ENCODE measurements around the gene EPHB4. TPM values are rescaled to one million over a fixed set of nuclear protein-coding genes. Genes with fewer than 3 reads are reported as not detected.

The EPHB4 gene
- total RNA-seq, 2 donors from 2014 or later, result 106 to 117 TPM

DNA sequence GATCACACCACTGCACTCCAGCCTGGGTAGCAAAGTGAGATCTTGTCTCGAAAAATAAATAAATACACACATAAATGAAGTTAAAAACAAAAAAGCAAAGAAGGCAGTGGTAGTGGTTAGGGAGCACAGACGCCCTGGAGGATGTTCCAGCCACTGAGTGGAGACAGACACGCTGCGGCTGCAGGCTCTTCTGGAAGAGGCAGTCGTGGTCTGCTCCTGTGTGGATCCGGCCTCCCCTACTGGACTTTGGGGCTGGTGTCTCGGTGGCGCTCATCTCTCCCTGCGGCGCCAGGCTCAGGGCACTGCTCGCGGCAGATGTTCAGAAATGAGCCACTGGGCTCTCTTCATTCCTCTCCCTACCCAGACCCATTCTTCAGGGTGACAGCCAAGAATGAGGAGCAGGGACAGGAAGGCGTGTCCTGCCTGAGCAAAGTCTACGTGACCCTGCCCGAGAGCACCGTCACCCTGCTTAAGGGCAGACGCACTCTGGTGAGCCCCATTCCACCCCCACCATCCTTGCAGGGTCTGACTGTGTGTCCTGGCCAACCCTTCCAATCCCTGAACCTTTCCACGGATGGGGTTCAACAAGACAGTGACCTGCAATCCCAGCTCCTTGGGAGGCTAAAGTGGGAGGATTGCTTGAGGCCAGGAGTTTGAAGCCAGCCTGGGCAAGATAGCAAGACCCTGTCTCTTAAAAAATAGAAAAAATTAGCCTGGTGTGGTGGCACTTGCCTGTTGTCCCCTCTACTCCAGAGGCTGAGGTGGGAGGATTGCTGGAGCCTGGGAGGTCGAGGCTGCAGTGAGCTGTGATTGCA, 67.8 kb downstream of the EPHB4 start:
- Mint-ChIP-seq H3K4me3 (no peak overlapping the region), H3K27me3 (ENCODE audit: insufficient read depth) (peaks cover 1% of the 10 kb centered on the region), H3K9me3 (no peaks in the 10 kb centered on the region), H3K36me3 (ENCODE audit: low read depth) (no peaks in the 10 kb centered on the region), H3K4me1 (no peaks in the 10 kb centered on the region), H3K27ac (no peak overlapping the region)
- H3K27ac ChIP-seq (ENCODE audit: low read depth, low read length), result no peak overlapping the region
- H3K9ac ChIP-seq (ENCODE audit: extremely low read depth, low read length, poor library complexity, severe bottlenecking), result no peak overlapping the region
- no peak overlapping the region for H3K4me3 ChIP-seq (ENCODE audit: low read length)
- TF ChIP-seq, protein P1, sequence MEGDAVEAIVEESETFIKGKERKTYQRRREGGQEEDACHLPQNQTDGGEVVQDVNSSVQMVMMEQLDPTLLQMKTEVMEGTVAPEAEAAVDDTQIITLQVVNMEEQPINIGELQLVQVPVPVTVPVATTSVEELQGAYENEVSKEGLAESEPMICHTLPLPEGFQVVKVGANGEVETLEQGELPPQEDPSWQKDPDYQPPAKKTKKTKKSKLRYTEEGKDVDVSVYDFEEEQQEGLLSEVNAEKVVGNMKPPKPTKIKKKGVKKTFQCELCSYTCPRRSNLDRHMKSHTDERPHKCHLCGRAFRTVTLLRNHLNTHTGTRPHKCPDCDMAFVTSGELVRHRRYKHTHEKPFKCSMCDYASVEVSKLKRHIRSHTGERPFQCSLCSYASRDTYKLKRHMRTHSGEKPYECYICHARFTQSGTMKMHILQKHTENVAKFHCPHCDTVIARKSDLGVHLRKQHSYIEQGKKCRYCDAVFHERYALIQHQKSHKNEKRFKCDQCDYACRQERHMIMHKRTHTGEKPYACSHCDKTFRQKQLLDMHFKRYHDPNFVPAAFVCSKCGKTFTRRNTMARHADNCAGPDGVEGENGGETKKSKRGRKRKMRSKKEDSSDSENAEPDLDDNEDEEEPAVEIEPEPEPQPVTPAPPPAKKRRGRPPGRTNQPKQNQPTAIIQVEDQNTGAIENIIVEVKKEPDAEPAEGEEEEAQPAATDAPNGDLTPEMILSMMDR (conservative IDR thresholded peaks at IDR 0.05), result no peak
- no peaks in the 10 kb centered on the region for H3K9me3 ChIP-seq (ENCODE audit: control insufficient read depth, low read length)
- no peaks in the 10 kb centered on the region for H3K4me1 ChIP-seq (ENCODE audit: control insufficient read depth, insufficient read depth, low read length)
- H3K27me3 ChIP-seq (ENCODE audit: control insufficient read depth, insufficient read depth, low read length, poor library complexity, severe bottlenecking), result no peaks in the 10 kb centered on the region
- no peak for DNase-seq
- no peaks in the 10 kb centered on the region for H3K36me3 ChIP-seq (ENCODE audit: control insufficient read depth, insufficient read depth, low read length)
- 85 to 88% methylated on average over 13 to 18 of the region's 19 CpGs for WGBS, 2 experiments (ENCODE audit: insufficient coverage in 1 of 2, insufficient read length in 1 of 2)

DNA sequence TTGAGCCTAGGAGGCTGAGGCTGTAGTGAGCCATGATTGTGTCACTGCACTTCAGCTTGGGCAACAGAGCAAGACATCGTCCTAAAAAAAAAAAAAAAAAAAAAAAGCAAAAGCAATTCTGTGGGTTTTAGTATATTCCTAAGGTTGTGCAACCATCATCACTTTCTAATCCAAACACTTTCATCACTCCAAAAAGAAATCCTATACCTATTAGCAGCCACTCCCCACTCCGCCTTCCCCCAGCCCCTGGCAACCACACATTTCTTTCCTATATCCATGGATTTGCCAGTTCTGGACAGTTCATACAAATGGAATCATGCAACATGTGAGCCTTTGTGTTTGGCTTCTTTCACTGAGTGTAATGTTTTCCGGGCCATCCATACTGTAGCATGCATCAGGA, 73.6 kb downstream of the EPHB4 start:
- H3K27ac Mint-ChIP-seq, result no peak overlapping the region
- H3K9me3 Mint-ChIP-seq, result no peaks in the 10 kb centered on the region
- WGBS, 2 experiments (ENCODE audit: insufficient coverage in 1 of 2, insufficient read length in 1 of 2), result 92 to 100% methylated on average over 2 of the region's 3 CpGs

DNA sequence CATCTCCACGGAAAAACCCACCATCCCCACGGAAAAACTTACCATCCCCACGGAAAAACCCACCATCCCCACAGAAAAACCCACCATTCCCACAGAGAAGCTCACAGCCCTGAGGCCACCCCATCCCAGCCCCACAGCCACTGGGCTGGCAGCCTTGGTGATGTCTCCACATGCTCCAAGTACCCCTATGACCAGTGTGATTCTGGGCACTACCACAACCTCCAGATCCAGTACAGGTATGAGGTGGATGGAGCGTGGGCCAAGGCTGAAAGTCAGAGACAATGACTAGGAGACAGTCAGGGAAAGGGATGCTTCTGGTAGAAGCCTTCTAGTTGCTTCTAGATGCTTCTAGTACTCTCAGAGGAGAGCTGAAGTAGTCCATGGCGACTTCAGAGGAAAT, 74.3 kb downstream of the EPHB4 start:
- Histone ChIP-seq H3K4me1 (ENCODE audit: control insufficient read depth, insufficient read depth, low read length) (no peaks in the 10 kb centered on the region), H3K36me3 (ENCODE audit: control insufficient read depth, insufficient read depth, low read length) (no peaks in the 10 kb centered on the region), H3K27ac (ENCODE audit: low read depth, low read length) (no peak overlapping the region), H3K27me3 (ENCODE audit: control insufficient read depth, insufficient read depth, low read length, poor library complexity, severe bottlenecking) (peaks cover 8% of the 10 kb centered on the region), H3K9ac (ENCODE audit: extremely low read depth, low read length, poor library complexity, severe bottlenecking) (no peak overlapping the region), H3K4me3 (ENCODE audit: low read length) (no peak overlapping the region), H3K9me3 (ENCODE audit: control insufficient read depth, low read length) (no peaks in the 10 kb centered on the region)
- DNase-seq, result no peak
- Mint-ChIP-seq H3K9me3 (no peaks in the 10 kb centered on the region), H3K27me3 (ENCODE audit: insufficient read depth) (peaks cover 17% of the 10 kb centered on the region), H3K4me3 (no peak overlapping the region), H3K4me1 (peaks cover 4% of the 10 kb centered on the region), H3K27ac (no peak overlapping the region), H3K36me3 (ENCODE audit: low read depth) (no peaks in the 10 kb centered on the region)
- WGBS, 2 experiments (ENCODE audit: insufficient coverage in 1 of 2, insufficient read length in 1 of 2), result 78 to 85% methylated on average over 4 to 5 of the region's 5 CpGs
- TF ChIP-seq, protein P1 (conservative IDR thresholded peaks at IDR 0.05), result no peak

More for the DNA sequence above, 73.6 kb downstream of the EPHB4 start:
- no peak overlapping the region for H3K4me3 ChIP-seq (ENCODE audit: low read length)
- no peak overlapping the region for H3K9ac ChIP-seq (ENCODE audit: extremely low read depth, low read length, poor library complexity, severe bottlenecking)
- TF ChIP-seq, protein P1 (conservative IDR thresholded peaks at IDR 0.05), result no peak
- DNase-seq, result no peak
- Mint-ChIP-seq H3K27me3 (ENCODE audit: insufficient read depth) (peaks cover 17% of the 10 kb centered on the region), H3K4me1 (peaks cover 4% of the 10 kb centered on the region), H3K36me3 (ENCODE audit: low read depth) (no peaks in the 10 kb centered on the region), H3K4me3 (no peak overlapping the region)
- H3K27ac ChIP-seq (ENCODE audit: low read depth, low read length), result no peak overlapping the region
- H3K9me3 ChIP-seq (ENCODE audit: control insufficient read depth, low read length), result no peaks in the 10 kb centered on the region
- H3K36me3 ChIP-seq (ENCODE audit: control insufficient read depth, insufficient read depth, low read length), result no peaks in the 10 kb centered on the region
- H3K27me3 ChIP-seq (ENCODE audit: control insufficient read depth, insufficient read depth, low read length, poor library complexity, severe bottlenecking), result peaks cover 8% of the 10 kb centered on the region
- H3K4me1 ChIP-seq (ENCODE audit: control insufficient read depth, insufficient read depth, low read length), result no peaks in the 10 kb centered on the region

Small RNA genes lying within 50 kb of the gene (microRNA-seq; reads per million reads assigned to microRNA genes)
- gene MIR6875 (ENCODE audit: borderline microRNAs expressed), result not detected

Other genes starting within 250 kb of the EPHB4 start
- 10 to 100 TPM; 49.4 to 56.0 TPM for gene LRCH4, start 241.4 kb downstream of the EPHB4 start, total RNA-seq
- gene FBXO24, start 241.2 kb downstream of the EPHB4 start, total RNA-seq, result 1 to 10 TPM; 1.3 to 3.0 TPM
- gene PCOLCE, start 225.2 kb downstream of the EPHB4 start, total RNA-seq, result 10 to 100 TPM; 17.5 to 37.7 TPM
- gene MOSPD3, start 215.0 kb downstream of the EPHB4 start, total RNA-seq, result 10 to 100 TPM; 19.8 to 25.5 TPM
- 1 to 10 TPM; 1.4 to 2.1 TPM for gene TFR2, start 186.0 kb downstream of the EPHB4 start, total RNA-seq
- not detected for gene ACTL6B, start 171.1 kb downstream of the EPHB4 start, total RNA-seq
- 100 to 1,000 TPM; 197 to 230 TPM for gene GNB2, start 153.8 kb downstream of the EPHB4 start, total RNA-seq
- 100 to 1,000 TPM in 1 of 2 donors, 10 to 100 TPM in 1; 90.0 to 101 TPM for gene GIGYF1, start 133.3 kb downstream of the EPHB4 start, total RNA-seq
- 10 to 100 TPM; 51.7 to 59.2 TPM for gene POP7, start 121.4 kb downstream of the EPHB4 start, total RNA-seq
- gene EPO, start 107.1 kb downstream of the EPHB4 start, total RNA-seq, result under 1 TPM in 1 of 2 donors, not detected in 1; 0.33 TPM
- not detected for gene ZAN, start 93.9 kb downstream of the EPHB4 start, total RNA-seq
- gene SLC12A9, start 25.2 kb upstream of the EPHB4 start, total RNA-seq, result 10 to 100 TPM; 22.5 to 35.1 TPM
- 100 to 1,000 TPM; 107 to 114 TPM for gene TRIP6, start 39.9 kb upstream of the EPHB4 start, total RNA-seq
- 100 to 1,000 TPM; 186 to 236 TPM for gene SRRT, start 47.6 kb upstream of the EPHB4 start, total RNA-seq
- 1 to 10 TPM; 3.7 to 4.0 TPM for gene UFSP1, start 62.2 kb upstream of the EPHB4 start, total RNA-seq
- 10 to 100 TPM in 1 of 2 donors, 1 to 10 TPM in 1; 2.6 to 13.7 TPM for gene ACHE, start 68.4 kb upstream of the EPHB4 start, total RNA-seq
- gene MUC3A, start 122.0 kb upstream of the EPHB4 start, total RNA-seq, result 10 to 100 TPM in 1 of 2 donors, 1 to 10 TPM in 1; 7.7 to 24.1 TPM
- gene MUC12, start 142.0 kb upstream of the EPHB4 start, total RNA-seq, result 1 to 10 TPM; 2.9 to 3.3 TPM
- gene MUC17, start 192.6 kb upstream of the EPHB4 start, total RNA-seq, result not detected